HepG2 (cell line): ENCODE results near the gene CTXN1. TPM values are rescaled to one million over a fixed set of nuclear protein-coding genes. Genes with fewer than 3 reads are reported as not detected.

Source experiments
- ADNP ChIP-seq: sonication (generic); formaldehyde crosslinking; IDR thresholded peaks from 2 replicates; pipeline ENCODE4 v1.4.0; 2020; ENCODE audit warnings: missing genetic modification reagents
- AFF4 ChIP-seq: sonication (generic); formaldehyde crosslinking; IDR thresholded peaks from 2 replicates; pipeline ENCODE4 v1.4.0; 2020; ENCODE audit warnings: missing genetic modification reagents
- ARID2 ChIP-seq: sonication (generic); formaldehyde crosslinking; IDR thresholded peaks from 2 replicates; pipeline ENCODE4 v1.8.1; 2022; ENCODE audit warnings: mild to moderate bottlenecking, missing genetic modification reagents, borderline replicate concordance
- CBX5 ChIP-seq: sonication (generic); formaldehyde crosslinking; IDR thresholded peaks from 2 replicates; pipeline ENCODE4 v1.4.0; 2020; ENCODE audit warnings: missing genetic modification reagents, borderline replicate concordance
- FOXO4 ChIP-seq: sonication (generic); formaldehyde crosslinking; conservative IDR thresholded peaks from 2 replicates; pipeline ENCODE4 v1.8.1; 2023; ENCODE audit warnings: missing genetic modification reagents
- GFI1 ChIP-seq: sonication (generic); formaldehyde crosslinking; IDR thresholded peaks from 2 replicates; pipeline ENCODE4 v1.5.0; 2020; ENCODE audit warnings: missing genetic modification reagents, mild to moderate bottlenecking, borderline replicate concordance
- HNF4A ChIP-seq: sonication (generic); formaldehyde crosslinking; IDR thresholded peaks from 2 replicates; pipeline ENCODE4 v1.4.0; 2020; ENCODE audit warnings: missing genetic modification reagents
- KDM5B ChIP-seq: sonication (generic); formaldehyde crosslinking; IDR thresholded peaks from 2 replicates; pipeline ENCODE4 v1.4.0; 2020; ENCODE audit warnings: missing genetic modification reagents, mild to moderate bottlenecking, borderline replicate concordance
- MLLT10 ChIP-seq: sonication (generic); formaldehyde crosslinking; IDR thresholded peaks from 2 replicates; pipeline ENCODE4 v1.4.0; 2020; ENCODE audit warnings: missing genetic modification reagents
- MTF1 ChIP-seq: sonication (generic); formaldehyde crosslinking; IDR thresholded peaks from 2 replicates; pipeline ENCODE4 v1.5.0; 2020; ENCODE audit warnings: missing genetic modification reagents
- NFYB ChIP-seq: sonication (generic); formaldehyde crosslinking; IDR thresholded peaks from 2 replicates; pipeline ENCODE4 v1.4.0; 2020; ENCODE audit warnings: missing genetic modification reagents
- NR0B2 ChIP-seq: sonication (generic); formaldehyde crosslinking; IDR thresholded peaks from 2 replicates; pipeline ENCODE4 v1.4.0; 2020; ENCODE audit warnings: mild to moderate bottlenecking, missing genetic modification reagents
- ONECUT2 ChIP-seq: sonication (generic); formaldehyde crosslinking; IDR thresholded peaks from 2 replicates; pipeline ENCODE4 v1.4.0; 2020; ENCODE audit warnings: missing genetic modification reagents
- SIN3B ChIP-seq: fragments of 150-350 bp; IDR thresholded peaks from 2 replicates; pipeline ENCODE4 v1.6.1; 2014; ENCODE audit warnings: low read length
- ZBTB42 ChIP-seq: sonication (generic); formaldehyde crosslinking; IDR thresholded peaks from 2 replicates; pipeline ENCODE4 v1.5.0; 2020; ENCODE audit warnings: mild to moderate bottlenecking, missing genetic modification reagents
- ZBTB7A ChIP-seq: sonication (generic); formaldehyde crosslinking; IDR thresholded peaks from 2 replicates; pipeline ENCODE4 v1.8.0; 2022; ENCODE audit warnings: mild to moderate bottlenecking, missing genetic modification reagents
- ZMYM4 ChIP-seq: sonication (generic); formaldehyde crosslinking; IDR thresholded peaks from 2 replicates; pipeline ENCODE4 v1.8.1; 2023; ENCODE audit warnings: mild to moderate bottlenecking, missing genetic modification reagents
- ZNF101 ChIP-seq: sonication (generic); formaldehyde crosslinking; IDR thresholded peaks from 2 replicates; pipeline ENCODE4 v1.4.0; 2020; ENCODE audit warnings: mild to moderate bottlenecking, low read depth, missing genetic modification reagents, borderline replicate concordance
- ZNF160 ChIP-seq: sonication (generic); formaldehyde crosslinking; IDR thresholded peaks from 2 replicates; pipeline ENCODE4 v1.8.0; 2022; ENCODE audit warnings: mild to moderate bottlenecking, inconsistent platforms, missing genetic modification reagents
- ZNF564 ChIP-seq: sonication (generic); formaldehyde crosslinking; IDR thresholded peaks from 2 replicates; pipeline ENCODE4 v1.8.1; 2023; ENCODE audit warnings: mild to moderate bottlenecking, missing genetic modification reagents
- ZNF570 ChIP-seq: sonication (generic); formaldehyde crosslinking; IDR thresholded peaks from 2 replicates; pipeline ENCODE4 v1.4.0; 2020; ENCODE audit warnings: mild to moderate bottlenecking, missing genetic modification reagents, borderline replicate concordance
- ZNF597 ChIP-seq: sonication (generic); formaldehyde crosslinking; IDR thresholded peaks from 2 replicates; pipeline ENCODE4 v1.5.0; 2020; ENCODE audit warnings: missing genetic modification reagents
- ZNF670 ChIP-seq: sonication (generic); formaldehyde crosslinking; IDR thresholded peaks from 2 replicates; pipeline ENCODE4 v1.8.0; 2022; ENCODE audit warnings: mild to moderate bottlenecking, missing genetic modification reagents, borderline replicate concordance
- ZNF777 ChIP-seq: sonication (generic); formaldehyde crosslinking; IDR thresholded peaks from 2 replicates; pipeline ENCODE4 v1.4.0; 2020; ENCODE audit warnings: missing genetic modification reagents
- polyA plus RNA-seq, 8 experiments: library from polyadenylated mRNA; depleted of rRNA in 3 of 8; stranded (reverse) in 7 of 8; unstranded in 1 of 8; fragments of >200 nt; fragmentation: Illumina TruSeq in 4 of 8; extraction: Trizol in 4 of 8; gene quantifications; 2 replicates each; pipeline versions ENCODE4 v1.2.1 to v1.2.3, GENCODE V29; 2011 to 2016; ENCODE audit warnings: low read depth in 4 of 8, missing spikeins in 1 of 8, mixed read lengths in 1 of 8; ENCODE audit not compliant: insufficient read depth in 1 of 8
- total RNA-seq, 5 experiments: library from RNA; depleted of rRNA; stranded (reverse); fragments of >200 nt; fragmentation: Illumina TruSeq; extraction: Trizol; gene quantifications; 2 replicates each; pipeline ENCODE4 v1.2.3, GENCODE V29; 2016; ENCODE audit warnings: low read depth in 1 of 5

The CTXN1 gene
- total and polyA plus RNA-seq, 2 of the 13 experiments (the other 11 are each of a cell fraction or from before 2014, with no cell fraction given): 0.11 TPM; not detected in 1

- TF ChIP-seq ZNF670 (peak; percentile 64; the same call in 1 of the 2 replicates), MLLT10 (CRISPR knock-in tag) (no peak), ADNP (CRISPR knock-in tag) (no peak), FOXO4 (no peak), MTF1 (CRISPR knock-in tag) (no peak), AFF4 (CRISPR knock-in tag) (no peak), GFI1 (CRISPR knock-in tag) (peak; percentile 69), ARID2 (CRISPR knock-in tag) (peak; percentile 81; the same call in 1 of the 2 replicates), ZBTB42 (CRISPR knock-in tag) (0 out of 2 replicates have a peak, but pooled peaks have one; percentile 73), ZNF160 (no peak), ZNF597 (no peak), ZNF101 (CRISPR knock-in tag) (no peak), ZNF777 (peak; percentile 76), NFYB (CRISPR knock-in tag) (no peak), ONECUT2 (CRISPR knock-in tag) (no peak), ZNF570 (no peak; the same call in 1 of the 2 replicates), HNF4A (no peak), ZBTB7A (CRISPR knock-in tag) (no peak; the same call in none of the 2 replicates), ZNF564 (CRISPR knock-in tag) (no peak; the same call in 1 of the 2 replicates), SIN3B (no peak), KDM5B (peak; percentile 84; the same call in 1 of the 2 replicates), CBX5 (CRISPR knock-in tag) (peak; percentile 87; the same call in 1 of the 2 replicates), ZMYM4 (peak; percentile 72; the same call in 1 of the 2 replicates), NR0B2 (CRISPR knock-in tag) (no peak; the same call in 1 of the 2 replicates)
Measured at GRCh38 chr19:7903244-7904073, 22.5 kb downstream of the CTXN1 start, which contains the start of gene MAP2K7 (continued).
